ENCODE data around the gene NUAK2.
A peak's percentile ranks its signal among the peaks of the same experiment; 100 is the strongest.

Gene NUAK2

DNA sequence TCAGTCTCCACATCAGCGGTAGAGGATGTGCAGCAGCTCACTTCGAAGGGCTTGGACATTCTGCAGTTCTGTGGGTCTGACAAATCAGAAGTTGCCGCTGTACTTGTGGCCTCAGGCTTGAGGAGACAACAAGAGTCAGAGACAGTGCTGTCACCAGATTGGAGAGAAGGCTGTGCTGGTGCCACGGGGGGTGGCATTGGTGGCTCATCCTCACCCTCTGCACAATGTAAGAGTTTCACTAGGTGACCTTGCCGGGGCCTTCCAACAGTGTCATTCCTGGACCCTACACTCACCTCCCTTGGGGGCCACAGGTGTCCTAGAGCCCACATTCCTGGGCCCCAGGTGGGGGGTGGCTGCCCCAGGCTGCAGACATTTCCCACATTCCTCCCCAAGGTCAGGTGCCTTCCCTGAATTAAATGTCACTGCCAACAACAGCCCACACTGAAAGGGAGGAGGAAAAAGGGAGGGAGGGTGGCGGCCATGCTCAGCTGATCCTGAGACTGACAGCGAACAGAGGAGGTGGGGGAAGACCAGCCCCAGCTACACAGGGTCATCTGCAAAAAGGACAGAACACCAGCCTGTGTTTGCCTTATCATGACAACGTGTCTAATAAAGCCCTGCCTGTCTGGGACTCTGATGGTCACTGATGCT is 47.4 kb downstream of the NUAK2 start:
- Histone ChIP-seq H3K4me1 (ENCODE audit: control insufficient read depth, insufficient read depth, low read length, poor library complexity, severe bottlenecking) (peaks cover 30% of the 10 kb centered on the region), H3K27me3 (replicated peaks; ENCODE audit: control insufficient read depth, insufficient read depth, low read length, poor library complexity, severe bottlenecking) (no peaks in the 10 kb centered on the region), H3K4me3 (ENCODE audit: insufficient read depth, low read depth, low read length, poor library complexity, severe bottlenecking) (no peak overlapping the region), H3K9me3 (ENCODE audit: control insufficient read depth, low read length) (no peaks in the 10 kb centered on the region), H3K27ac (ENCODE audit: insufficient read depth, low read length, poor library complexity, severe bottlenecking) (no peak overlapping the region), H3K36me3 (ENCODE audit: control insufficient read depth, insufficient read depth, low read length) (no peaks in the 10 kb centered on the region)
- DNase-seq: no peak

DNA sequence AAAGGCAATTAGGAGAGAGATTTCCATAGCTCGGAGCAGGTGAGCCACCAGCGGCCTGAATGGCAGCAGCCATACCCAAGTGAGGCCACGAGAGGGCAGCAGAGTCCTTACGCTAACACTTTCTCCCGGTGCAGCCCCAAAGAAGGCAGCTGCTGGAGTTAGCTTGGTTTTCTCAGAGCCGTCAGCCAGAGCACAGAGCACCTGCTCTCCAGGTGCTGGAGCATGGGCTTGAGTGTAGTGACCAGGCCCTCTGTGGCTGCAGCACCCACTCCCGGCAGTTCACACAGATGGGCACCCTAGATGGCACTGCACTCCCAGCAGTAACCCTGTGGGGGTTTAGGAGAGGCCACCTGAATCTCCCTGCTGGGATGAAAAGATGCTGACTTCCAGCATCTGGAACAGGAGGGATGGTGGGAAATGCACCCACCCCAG is 48.0 kb downstream of the NUAK2 start:
- peak; percentile 68 to 74 (median 69) for DNase-seq
- H3K9me3 ChIP-seq (ENCODE audit: control insufficient read depth, low read length): no peaks in the 10 kb centered on the region
- no peaks in the 10 kb centered on the region for H3K36me3 ChIP-seq (ENCODE audit: control insufficient read depth, insufficient read depth, low read length)
- no peaks in the 10 kb centered on the region for H3K27me3 ChIP-seq (replicated peaks; ENCODE audit: control insufficient read depth, insufficient read depth, low read length, poor library complexity, severe bottlenecking)
- H3K4me1 ChIP-seq (ENCODE audit: control insufficient read depth, insufficient read depth, low read length, poor library complexity, severe bottlenecking): peaks cover 29% of the 10 kb centered on the region
- no peak overlapping the region for H3K4me3 ChIP-seq (ENCODE audit: insufficient read depth, low read depth, low read length, poor library complexity, severe bottlenecking)
- no peak overlapping the region for H3K27ac ChIP-seq (ENCODE audit: insufficient read depth, low read length, poor library complexity, severe bottlenecking)

DNA sequence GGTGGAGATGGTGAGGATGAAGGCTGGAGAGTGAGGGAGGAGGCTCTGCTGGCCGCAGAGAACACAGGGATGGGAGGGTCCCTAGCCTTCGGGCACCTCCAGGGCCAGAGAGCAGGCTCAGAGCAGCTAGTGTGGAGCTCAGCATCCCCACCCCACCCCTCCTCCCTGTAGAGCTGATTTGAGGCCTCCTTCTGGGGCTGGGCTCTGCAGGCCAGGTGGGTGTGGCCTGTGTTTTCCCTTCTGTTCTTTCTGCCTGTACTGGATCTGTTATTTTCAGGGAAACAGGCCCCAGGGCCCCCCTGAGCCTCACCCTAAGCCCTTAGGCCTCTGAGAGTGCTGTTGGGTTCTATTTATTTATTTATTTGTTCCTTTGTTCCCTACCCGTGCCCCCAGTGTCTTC is 49.0 kb downstream of the NUAK2 start:
- Histone ChIP-seq H3K4me3 (ENCODE audit: insufficient read depth, low read depth, low read length, poor library complexity, severe bottlenecking) (no peak overlapping the region), H3K4me1 (ENCODE audit: control insufficient read depth, insufficient read depth, low read length, poor library complexity, severe bottlenecking) (peaks cover 29% of the 10 kb centered on the region), H3K27ac (ENCODE audit: insufficient read depth, low read length, poor library complexity, severe bottlenecking) (no peak overlapping the region), H3K36me3 (ENCODE audit: control insufficient read depth, insufficient read depth, low read length) (no peaks in the 10 kb centered on the region), H3K9me3 (ENCODE audit: control insufficient read depth, low read length) (no peaks in the 10 kb centered on the region), H3K27me3 (replicated peaks; ENCODE audit: control insufficient read depth, insufficient read depth, low read length, poor library complexity, severe bottlenecking) (no peaks in the 10 kb centered on the region)
- DNase-seq: no peak

DNA sequence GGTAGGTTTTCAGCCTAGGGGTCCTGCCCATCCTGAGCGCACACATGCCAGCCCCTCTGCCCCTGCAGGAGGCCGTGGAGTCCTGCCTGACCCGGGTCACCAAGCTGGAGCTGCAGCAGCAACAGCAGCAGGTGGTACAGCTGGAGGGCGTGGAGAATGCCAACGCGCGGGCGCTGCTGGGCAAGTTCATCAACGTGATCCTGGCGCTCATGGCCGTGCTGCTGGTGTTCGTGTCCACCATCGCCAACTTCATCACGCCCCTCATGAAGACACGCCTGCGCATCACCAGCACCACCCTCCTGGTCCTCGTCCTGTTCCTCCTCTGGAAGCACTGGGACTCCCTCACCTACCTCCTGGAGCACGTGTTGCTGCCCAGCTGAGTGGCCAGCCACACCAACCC is 49.8 kb downstream of the NUAK2 start:
- Histone ChIP-seq H3K27me3 (replicated peaks; ENCODE audit: control insufficient read depth, insufficient read depth, low read length, poor library complexity, severe bottlenecking) (no peaks in the 10 kb centered on the region), H3K36me3 (ENCODE audit: control insufficient read depth, insufficient read depth, low read length) (no peaks in the 10 kb centered on the region), H3K4me1 (ENCODE audit: control insufficient read depth, insufficient read depth, low read length, poor library complexity, severe bottlenecking) (peaks cover 29% of the 10 kb centered on the region), H3K27ac (ENCODE audit: insufficient read depth, low read length, poor library complexity, severe bottlenecking) (no peak overlapping the region), H3K9me3 (ENCODE audit: control insufficient read depth, low read length) (no peaks in the 10 kb centered on the region), H3K4me3 (ENCODE audit: insufficient read depth, low read depth, low read length, poor library complexity, severe bottlenecking) (no peak overlapping the region)
- DNase-seq: no peak

GRCh38 chr1:205271277-205271676 is 50.3 kb downstream of the NUAK2 start:
- H3K9me3 ChIP-seq (ENCODE audit: control insufficient read depth, low read length): no peaks in the 10 kb centered on the region
- no peaks in the 10 kb centered on the region for H3K27me3 ChIP-seq (replicated peaks; ENCODE audit: control insufficient read depth, insufficient read depth, low read length, poor library complexity, severe bottlenecking)
- H3K36me3 ChIP-seq (ENCODE audit: control insufficient read depth, insufficient read depth, low read length): no peaks in the 10 kb centered on the region
- no peak for DNase-seq
- no peak overlapping the region for H3K27ac ChIP-seq (ENCODE audit: insufficient read depth, low read length, poor library complexity, severe bottlenecking)
- H3K4me1 ChIP-seq (ENCODE audit: control insufficient read depth, insufficient read depth, low read length, poor library complexity, severe bottlenecking): peaks cover 29% of the 10 kb centered on the region
- no peak overlapping the region for H3K4me3 ChIP-seq (ENCODE audit: insufficient read depth, low read depth, low read length, poor library complexity, severe bottlenecking)

- H3K9me3 ChIP-seq (ENCODE audit: control insufficient read depth, low read length): no peaks in the 10 kb centered on the region
- H3K4me3 ChIP-seq (ENCODE audit: insufficient read depth, low read depth, low read length, poor library complexity, severe bottlenecking): no peak overlapping the region
- DNase-seq: no peak
- H3K27ac ChIP-seq (ENCODE audit: insufficient read depth, low read length, poor library complexity, severe bottlenecking): no peak overlapping the region
- no peaks in the 10 kb centered on the region for H3K27me3 ChIP-seq (replicated peaks; ENCODE audit: control insufficient read depth, insufficient read depth, low read length, poor library complexity, severe bottlenecking)
- no peaks in the 10 kb centered on the region for H3K36me3 ChIP-seq (ENCODE audit: control insufficient read depth, insufficient read depth, low read length)
- peaks cover 23% of the 10 kb centered on the region for H3K4me1 ChIP-seq (ENCODE audit: control insufficient read depth, insufficient read depth, low read length, poor library complexity, severe bottlenecking)
Measured at GRCh38 chr1:205270764-205271163, 50.8 kb downstream of the NUAK2 start.

DNA sequence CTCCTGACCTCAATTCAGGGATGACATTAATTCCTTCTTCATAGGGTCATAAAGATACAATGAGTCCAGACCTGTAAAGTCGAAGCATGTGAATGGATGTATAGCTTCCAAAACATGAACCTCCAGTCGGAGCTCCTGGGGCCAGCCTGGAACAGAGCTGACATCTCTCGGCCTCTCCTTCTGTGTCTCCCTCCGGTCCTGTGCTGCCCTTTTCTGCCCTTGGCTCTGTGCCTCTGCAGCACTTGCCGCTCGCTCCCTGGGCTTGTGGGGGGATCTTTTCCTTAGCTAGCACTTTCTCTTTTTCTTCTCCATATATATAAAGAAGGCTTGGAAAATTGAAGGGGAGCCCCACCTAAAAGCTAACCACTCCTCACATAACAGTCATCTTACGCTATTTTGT is 51.3 kb downstream of the NUAK2 start:
- Histone ChIP-seq H3K27ac (ENCODE audit: insufficient read depth, low read length, poor library complexity, severe bottlenecking) (no peak overlapping the region), H3K27me3 (replicated peaks; ENCODE audit: control insufficient read depth, insufficient read depth, low read length, poor library complexity, severe bottlenecking) (no peaks in the 10 kb centered on the region), H3K36me3 (ENCODE audit: control insufficient read depth, insufficient read depth, low read length) (no peaks in the 10 kb centered on the region), H3K4me3 (ENCODE audit: insufficient read depth, low read depth, low read length, poor library complexity, severe bottlenecking) (no peak overlapping the region), H3K4me1 (ENCODE audit: control insufficient read depth, insufficient read depth, low read length, poor library complexity, severe bottlenecking) (peaks cover 19% of the 10 kb centered on the region), H3K9me3 (ENCODE audit: control insufficient read depth, low read length) (no peaks in the 10 kb centered on the region)
- DNase-seq: no peak

DNA sequence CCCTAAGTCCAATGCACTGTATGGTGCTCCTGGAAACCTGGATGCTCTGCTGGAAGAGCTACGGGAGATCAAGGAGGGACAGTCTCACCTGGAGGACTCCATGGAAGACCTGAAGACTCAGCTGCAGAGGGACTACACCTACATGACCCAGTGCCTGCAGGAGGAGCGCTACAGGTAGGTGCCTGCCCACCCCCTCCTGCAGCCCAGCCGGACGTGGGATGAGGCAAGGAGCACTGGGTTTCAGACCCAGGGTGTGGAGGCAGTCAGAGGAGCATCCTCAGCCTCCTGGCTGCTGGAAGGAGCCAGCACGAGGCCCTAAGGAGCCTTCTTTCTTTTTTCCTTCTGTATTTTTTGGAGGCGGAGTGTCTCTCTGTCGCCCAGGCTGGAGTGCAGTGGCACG is 51.8 kb downstream of the NUAK2 start:
- H3K4me1 ChIP-seq (ENCODE audit: control insufficient read depth, insufficient read depth, low read length, poor library complexity, severe bottlenecking): peaks cover 13% of the 10 kb centered on the region

DNA sequence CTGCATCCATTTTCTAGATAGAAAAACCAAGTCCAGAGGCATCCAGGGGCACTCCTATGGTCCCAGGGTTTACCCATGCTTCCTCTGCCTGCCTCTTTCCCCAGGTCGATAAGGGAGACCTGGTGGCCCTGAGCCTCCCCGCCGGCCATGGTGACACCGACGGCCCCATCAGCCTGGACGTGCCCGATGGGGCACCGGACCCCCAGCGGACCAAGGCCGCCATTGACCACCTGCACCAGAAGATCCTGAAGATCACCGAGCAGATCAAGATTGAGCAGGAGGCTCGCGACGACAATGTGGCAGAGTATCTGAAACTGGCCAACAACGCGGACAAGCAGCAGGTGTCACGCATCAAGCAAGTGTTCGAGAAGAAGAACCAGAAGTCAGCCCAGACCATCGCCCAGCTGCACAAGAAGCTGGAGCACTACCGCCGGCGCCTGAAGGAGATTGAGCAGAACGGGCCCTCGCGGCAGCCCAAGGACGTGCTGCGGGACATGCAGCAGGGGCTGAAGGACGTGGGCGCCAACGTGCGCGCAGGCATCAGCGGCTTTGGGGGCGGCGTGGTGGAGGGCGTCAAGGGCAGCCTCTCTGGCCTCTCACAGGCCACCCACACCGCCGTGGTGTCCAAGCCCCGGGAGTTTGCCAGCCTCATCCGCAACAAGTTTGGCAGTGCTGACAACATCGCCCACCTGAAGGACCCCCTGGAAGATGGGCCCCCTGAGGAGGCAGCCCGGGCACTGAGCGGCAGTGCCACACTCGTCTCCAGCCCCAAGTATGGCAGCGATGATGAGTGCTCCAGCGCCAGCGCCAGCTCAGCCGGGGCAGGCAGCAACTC is 52.5 kb downstream of the NUAK2 start:
- H3K27ac ChIP-seq (ENCODE audit: insufficient read depth, low read length, poor library complexity, severe bottlenecking): no peak overlapping the region
- peaks cover 9% of the 10 kb centered on the region for H3K4me1 ChIP-seq (ENCODE audit: control insufficient read depth, insufficient read depth, low read length, poor library complexity, severe bottlenecking)
- no peaks in the 10 kb centered on the region for H3K36me3 ChIP-seq (ENCODE audit: control insufficient read depth, insufficient read depth, low read length)
- H3K9me3 ChIP-seq (ENCODE audit: control insufficient read depth, low read length): no peaks in the 10 kb centered on the region
- no peak for DNase-seq
- H3K27me3 ChIP-seq (replicated peaks; ENCODE audit: control insufficient read depth, insufficient read depth, low read length, poor library complexity, severe bottlenecking): no peaks in the 10 kb centered on the region
- no peak overlapping the region for H3K4me3 ChIP-seq (ENCODE audit: insufficient read depth, low read depth, low read length, poor library complexity, severe bottlenecking)

More for the DNA sequence above, 51.8 kb downstream of the NUAK2 start:
- no peak overlapping the region for H3K4me3 ChIP-seq (ENCODE audit: insufficient read depth, low read depth, low read length, poor library complexity, severe bottlenecking)
- no peaks in the 10 kb centered on the region for H3K36me3 ChIP-seq (ENCODE audit: control insufficient read depth, insufficient read depth, low read length)
- H3K9me3 ChIP-seq (ENCODE audit: control insufficient read depth, low read length): no peaks in the 10 kb centered on the region
- no peaks in the 10 kb centered on the region for H3K27me3 ChIP-seq (replicated peaks; ENCODE audit: control insufficient read depth, insufficient read depth, low read length, poor library complexity, severe bottlenecking)
- H3K27ac ChIP-seq (ENCODE audit: insufficient read depth, low read length, poor library complexity, severe bottlenecking): no peak overlapping the region
- DNase-seq: no peak

DNA sequence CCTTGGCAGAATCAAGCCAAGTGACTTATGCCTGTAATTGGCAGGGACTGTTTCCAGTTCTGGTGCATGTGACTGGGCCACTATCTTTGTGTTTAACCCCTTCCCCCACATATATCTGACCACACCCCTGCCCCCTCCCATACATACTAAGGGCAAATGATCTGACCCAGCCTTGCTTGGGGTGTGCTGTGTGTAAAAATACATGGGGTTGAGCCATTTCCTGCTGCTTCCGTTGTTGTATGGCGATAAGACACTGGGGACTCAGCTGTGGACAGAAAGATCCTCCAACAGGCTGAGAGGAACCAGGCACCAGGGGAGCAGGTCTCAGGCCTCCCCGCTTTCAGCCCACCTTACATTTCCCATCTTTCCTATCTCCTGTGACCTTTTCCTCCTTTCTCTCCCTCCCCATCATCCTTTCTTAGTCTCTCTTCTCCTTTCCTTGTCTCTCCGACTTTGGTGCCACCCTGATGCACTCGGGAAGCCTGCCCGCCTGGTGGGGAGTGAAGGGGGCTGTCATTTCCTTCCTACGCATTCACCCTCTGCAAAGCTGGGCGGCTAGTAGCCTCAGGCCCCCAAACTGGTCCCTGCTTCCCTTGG is 54.1 kb downstream of the NUAK2 start:
- Histone ChIP-seq H3K27ac (ENCODE audit: insufficient read depth, low read length, poor library complexity, severe bottlenecking) (no peak overlapping the region), H3K9me3 (ENCODE audit: control insufficient read depth, low read length) (no peaks in the 10 kb centered on the region), H3K27me3 (replicated peaks; ENCODE audit: control insufficient read depth, insufficient read depth, low read length, poor library complexity, severe bottlenecking) (no peaks in the 10 kb centered on the region), H3K4me1 (ENCODE audit: control insufficient read depth, insufficient read depth, low read length, poor library complexity, severe bottlenecking) (no peaks in the 10 kb centered on the region), H3K36me3 (ENCODE audit: control insufficient read depth, insufficient read depth, low read length) (no peaks in the 10 kb centered on the region), H3K4me3 (ENCODE audit: insufficient read depth, low read depth, low read length, poor library complexity, severe bottlenecking) (no peak overlapping the region)
- DNase-seq: no peak
